Panc1 (cell line): ENCODE results near the gene SLC2A3. TPM values are rescaled to one million over a fixed set of nuclear protein-coding genes. Genes with fewer than 3 reads are reported as not detected.
"Not testable (repeated sequence)": the region's sequence is repeated elsewhere in the genome, so short reads cannot be mapped to it uniquely, and the experiment has no call there.

Source experiments
- ATAC-seq: fragments of 200-7000 bp; cut with Tn5 transposase; 2 replicates; pipeline ENCODE4 v1.9.1; 2020; ENCODE audit warnings: mild to moderate bottlenecking, moderate library complexity
- BruUV-seq: library from RNA; stranded (reverse); fragments of 400-500 nt; replicated peaks from 2 replicates; lab custom pipeline; 2021; lab: Mats Ljungman, UMichigan
- CTCF ChIA-PET: fragments of 300-600 bp; sonication (Branson Sonifier 250); formaldehyde crosslinking; loops from one replicate; lab custom pipeline; 2022; ENCODE audit warnings: antibody characterized with exemption; lab: Charles Lee
- POLR2A ChIA-PET: fragments of 300-600 bp; sonication (Branson Sonifier 250); formaldehyde crosslinking; loops from one replicate; lab custom pipeline; 2022; ENCODE audit warnings: antibody characterized with exemption; lab: Charles Lee
- DNase-seq: peaks from one replicate; pipeline ENCODE4 v3.0.0-alpha.2; 2010; ENCODE audit warnings: low read depth, low spot score
- H3K27ac ChIP-seq: 2 replicates; pipeline ENCODE4 v1.5.1; 2011; ENCODE audit warnings: mild to moderate bottlenecking, low read length, inconsistent platforms
- H3K27me3 ChIP-seq: fragments of 200-500 bp; sonication (Bioruptor generic); 2 replicates; pipeline ENCODE4 v1.6.0; 2014; ENCODE audit warnings: low read length, inconsistent platforms; ENCODE audit not compliant: control insufficient read depth, insufficient read depth
- H3K36me3 ChIP-seq: fragments of 200-500 bp; sonication (Bioruptor generic); 2 replicates; pipeline ENCODE4 v1.5.1; 2014; ENCODE audit warnings: inconsistent platforms, mild to moderate bottlenecking, low read length, moderate library complexity; ENCODE audit not compliant: control insufficient read depth, insufficient read depth
- H3K4me1 ChIP-seq: 2 replicates; pipeline ENCODE4 v1.5.1; 2011; ENCODE audit warnings: inconsistent platforms, mild to moderate bottlenecking, low read length, moderate library complexity; ENCODE audit not compliant: control insufficient read depth, insufficient read depth
- H3K4me3 ChIP-seq, 2 experiments: 2 replicates each; pipeline ENCODE4 v1.5.1; 2011 to 2012; ENCODE audit warnings: low read depth in 2 of 2, low read length in 2 of 2, mild to moderate bottlenecking in 2 of 2, inconsistent platforms in 1 of 2, moderate library complexity in 1 of 2
- H3K9me3 ChIP-seq: fragments of 200-500 bp; sonication (Bioruptor generic); 2 replicates; pipeline ENCODE4 v1.5.1; 2014; ENCODE audit warnings: low read depth, mild to moderate bottlenecking, inconsistent platforms, low read length, moderate library complexity; ENCODE audit not compliant: control insufficient read depth, insufficient read depth
- CTCF ChIP-seq: fragments of 450-650 bp; IDR thresholded peaks from 2 replicates; pipeline ENCODE4 v1.5.1; 2017; ENCODE audit warnings: mild to moderate bottlenecking
- POLR2AphosphoS5 ChIP-seq: IDR thresholded peaks from 2 replicates; pipeline ENCODE4 v1.6.1; 2012; ENCODE audit warnings: mild to moderate bottlenecking, low read depth, low read length, moderate library complexity
- SIN3A ChIP-seq: IDR thresholded peaks from 2 replicates; pipeline ENCODE4 v1.6.1; 2012; ENCODE audit warnings: low read depth, mild to moderate bottlenecking, low read length, moderate library complexity, borderline replicate concordance; ENCODE audit not compliant: insufficient read depth
- TCF7L2 ChIP-seq: IDR thresholded peaks from 2 replicates; pipeline ENCODE4 v1.6.1; 2011; ENCODE audit warnings: mild to moderate bottlenecking, low read depth, low read length, inconsistent platforms
- in situ Hi-C: cut with HindIII; loops from 2 replicates; pipeline ENCODE4 v1.10.0; 2016; ENCODE audit warnings: low sequenced_read_pairs, low pct_unique_long_range_greater_than_20kb
- intact Hi-C: fragments of 100-400 bp; cut with micrococcal nuclease; formaldehyde crosslinking; loops from one replicate; pipeline ENCODE4 v1.10.0; 2022; ENCODE audit not compliant: unreplicated experiment
- total RNA-seq: library from RNA; stranded (reverse); gene quantifications from one replicate; pipeline ENCODE4 v1.2.1, GENCODE V29; 2021; ENCODE audit not compliant: unreplicated experiment
- TF ChIP-seq, protein P1 (sequence below), 2 experiments: IDR thresholded peaks; 2 replicates each; pipeline ENCODE4 v1.6.1; 2011 to 2012; ENCODE audit warnings: low read depth in 2 of 2, control low read depth in 1 of 2, low read length in 1 of 2, mild to moderate bottlenecking in 1 of 2, moderate library complexity in 1 of 2; ENCODE audit not compliant: insufficient read depth in 1 of 2

Gene SLC2A3
- total RNA-seq, 1 experiment from 2014 or later = 0.51 TPM

- no peaks in the 10 kb centered on the region for H3K36me3 ChIP-seq
- H3K27ac ChIP-seq = no peak overlapping the region
- no peak overlapping the region for H3K4me3 ChIP-seq
- no peaks in the 10 kb centered on the region for H3K9me3 ChIP-seq
- TF ChIP-seq TCF7L2 (no peak), POLR2AphosphoS5 (no peak), SIN3A (no peak), CTCF (no peak)
- TF ChIP-seq, protein P1, sequence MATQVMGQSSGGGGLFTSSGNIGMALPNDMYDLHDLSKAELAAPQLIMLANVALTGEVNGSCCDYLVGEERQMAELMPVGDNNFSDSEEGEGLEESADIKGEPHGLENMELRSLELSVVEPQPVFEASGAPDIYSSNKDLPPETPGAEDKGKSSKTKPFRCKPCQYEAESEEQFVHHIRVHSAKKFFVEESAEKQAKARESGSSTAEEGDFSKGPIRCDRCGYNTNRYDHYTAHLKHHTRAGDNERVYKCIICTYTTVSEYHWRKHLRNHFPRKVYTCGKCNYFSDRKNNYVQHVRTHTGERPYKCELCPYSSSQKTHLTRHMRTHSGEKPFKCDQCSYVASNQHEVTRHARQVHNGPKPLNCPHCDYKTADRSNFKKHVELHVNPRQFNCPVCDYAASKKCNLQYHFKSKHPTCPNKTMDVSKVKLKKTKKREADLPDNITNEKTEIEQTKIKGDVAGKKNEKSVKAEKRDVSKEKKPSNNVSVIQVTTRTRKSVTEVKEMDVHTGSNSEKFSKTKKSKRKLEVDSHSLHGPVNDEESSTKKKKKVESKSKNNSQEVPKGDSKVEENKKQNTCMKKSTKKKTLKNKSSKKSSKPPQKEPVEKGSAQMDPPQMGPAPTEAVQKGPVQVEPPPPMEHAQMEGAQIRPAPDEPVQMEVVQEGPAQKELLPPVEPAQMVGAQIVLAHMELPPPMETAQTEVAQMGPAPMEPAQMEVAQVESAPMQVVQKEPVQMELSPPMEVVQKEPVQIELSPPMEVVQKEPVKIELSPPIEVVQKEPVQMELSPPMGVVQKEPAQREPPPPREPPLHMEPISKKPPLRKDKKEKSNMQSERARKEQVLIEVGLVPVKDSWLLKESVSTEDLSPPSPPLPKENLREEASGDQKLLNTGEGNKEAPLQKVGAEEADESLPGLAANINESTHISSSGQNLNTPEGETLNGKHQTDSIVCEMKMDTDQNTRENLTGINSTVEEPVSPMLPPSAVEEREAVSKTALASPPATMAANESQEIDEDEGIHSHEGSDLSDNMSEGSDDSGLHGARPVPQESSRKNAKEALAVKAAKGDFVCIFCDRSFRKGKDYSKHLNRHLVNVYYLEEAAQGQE (IDR thresholded peaks at IDR 0.05; ENCODE audit: insufficient read depth in 1 of 2, low read depth in 2 of 2, low read length in 1 of 2) = no peak
- CTCF ChIA-PET = no interaction called here
- POLR2A ChIA-PET = no interaction called here
- in situ Hi-C loops (no loop called here), intact Hi-C loops (no loop called here)
- H3K27me3 ChIP-seq = no peaks in the 10 kb centered on the region
- ATAC-seq (no peak), DNase-seq (no peak)
- no TSS peak for BruUV-seq
- no peaks in the 10 kb centered on the region for H3K4me1 ChIP-seq
Measured at GRCh38 chr12:7951671-7952070, 15.7 kb upstream of the SLC2A3 start.

GRCh38 chr12:7950230-7950943, 14.4 kb upstream of the SLC2A3 start:
- CTCF ChIA-PET, DNase-seq, H3K27ac ChIP-seq, intact Hi-C loops, POLR2A ChIA-PET, H3K4me3 ChIP-seq, ATAC-seq, H3K27me3 ChIP-seq, in situ Hi-C loops, BruUV-seq, H3K4me1 ChIP-seq, H3K9me3 ChIP-seq, H3K36me3 ChIP-seq: not testable (repeated sequence)

DNA sequence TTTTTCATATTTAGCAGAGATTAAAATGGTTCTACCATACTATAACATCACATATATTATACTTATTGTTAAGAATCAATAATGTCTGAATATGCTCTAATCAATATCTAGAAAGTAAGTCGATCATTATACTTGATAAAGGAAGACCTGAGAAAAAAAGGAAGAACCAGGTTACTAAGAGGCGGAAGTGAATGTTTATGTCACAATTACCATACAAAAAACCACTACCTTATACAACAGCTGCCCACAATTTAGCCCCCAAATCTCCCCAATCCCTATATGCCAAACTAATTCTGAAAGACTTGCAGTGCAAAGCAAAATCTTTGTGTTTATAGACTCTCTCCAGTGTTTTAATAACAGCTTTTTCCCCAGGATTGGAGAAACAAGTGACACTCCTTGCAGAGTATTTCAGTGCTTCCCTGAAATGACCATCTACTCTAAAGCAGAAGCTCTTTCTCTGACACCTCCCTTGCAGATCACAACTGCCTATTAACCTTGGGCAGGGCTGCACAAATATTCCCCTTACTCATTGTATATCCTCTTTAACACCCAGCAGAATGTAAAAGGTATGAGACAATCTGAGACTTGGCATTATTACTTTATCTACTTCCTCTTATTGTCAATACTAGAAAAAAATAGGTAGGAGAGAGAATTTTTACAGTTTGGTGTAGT, 12.7 kb upstream of the SLC2A3 start:
- DNase-seq (no peak), ATAC-seq (no peak)
- Histone ChIP-seq H3K27ac (no peak overlapping the region), H3K36me3 (no peaks in the 10 kb centered on the region), H3K4me1 (no peaks in the 10 kb centered on the region), H3K27me3 (no peaks in the 10 kb centered on the region), H3K4me3 (no peak overlapping the region), H3K9me3 (no peaks in the 10 kb centered on the region)
- ChIA-PET CTCF (no interaction called here), POLR2A (no interaction called here)
- TF ChIP-seq SIN3A = no peak
- TF ChIP-seq TCF7L2 = no peak
- TF ChIP-seq, protein P1 (IDR thresholded peaks at IDR 0.05; ENCODE audit: insufficient read depth in 1 of 2, low read depth in 2 of 2, low read length in 1 of 2) = no peak
- TF ChIP-seq CTCF = no peak
- no peak for TF ChIP-seq POLR2AphosphoS5
- intact Hi-C loops = no loop called here
- no TSS peak for BruUV-seq
- in situ Hi-C loops = no loop called here
